H1 (cell line): ENCODE measurements around the gene RPL3. TPM values are rescaled to one million over a fixed set of nuclear protein-coding genes. Genes with fewer than 3 reads are reported as not detected.

Experiments used
- ASH2L ChIP-seq: fragments of 200-600, 300-600 bp; sonication (generic); IDR thresholded peaks from one replicate; pipeline ENCODE4 v1.7.1; 2017; ENCODE audit warnings: low read length
- RXRA ChIP-seq: IDR thresholded peaks from 2 replicates; pipeline ENCODE4 v1.6.1; 2011; ENCODE audit warnings: low read depth, mild to moderate bottlenecking, low read length, moderate library complexity; ENCODE audit not compliant: insufficient read depth
- polyA plus RNA-seq, 7 experiments: library from polyadenylated mRNA; depleted of rRNA in 3 of 7; stranded (reverse) in 5 of 7; unstranded in 2 of 7; fragments of >200 nt in 5 of 7; fragments of 200-250 nt in 2 of 7; gene quantifications; 1 replicate in 5 of 7; 2 replicates in 1 of 7; 4 replicates in 1 of 7; pipeline versions ENCODE4 v1.2.1 to v1.2.3, GENCODE V29; 2011 to 2013; ENCODE audit warnings: missing spikeins in 2 of 7, mixed read lengths in 2 of 7
- total RNA-seq: library from RNA; stranded (reverse); fragmentation: NEBNext Ultra II Directional; extraction: Animal tissue kit (Norgen Biotek cat#: 25700); gene quantifications from 2 replicates; pipeline ENCODE4 v1.2.1, GENCODE V29; 2021
- TF ChIP-seq, protein P1 (sequence below): IDR thresholded peaks from 2 replicates; pipeline ENCODE4 v1.6.1; 2012; ENCODE audit warnings: inconsistent platforms

The RPL3 gene
- total and polyA plus RNA-seq, 2 of the 8 experiments (the other 6 are each of a cell fraction or from before 2014, with no cell fraction given) = 2,865 to 5,466 TPM

GRCh38 chr22:39309364-39309861 lies 10.0 kb downstream of the RPL3 start (continued):
- TF ChIP-seq, protein P1, sequence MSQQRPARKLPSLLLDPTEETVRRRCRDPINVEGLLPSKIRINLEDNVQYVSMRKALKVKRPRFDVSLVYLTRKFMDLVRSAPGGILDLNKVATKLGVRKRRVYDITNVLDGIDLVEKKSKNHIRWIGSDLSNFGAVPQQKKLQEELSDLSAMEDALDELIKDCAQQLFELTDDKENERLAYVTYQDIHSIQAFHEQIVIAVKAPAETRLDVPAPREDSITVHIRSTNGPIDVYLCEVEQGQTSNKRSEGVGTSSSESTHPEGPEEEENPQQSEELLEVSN = peak; percentile 69
- TF ChIP-seq ASH2L = no peak
- TF ChIP-seq RXRA = no peak
- TF ChIP-seq, all 59 proteins: peak for 8
